Activated naive CD8-positive, alpha-beta T cell treated with anti-CD3 and anti-CD28 coated beads, Interleukin-2, amount 50 U/mL, for 24 hours (primary cell): ENCODE results near the gene TFCP2L1.
A peak's percentile ranks its signal among the peaks of the same experiment; 100 is the strongest.

ENCODE experiments used
- ATAC-seq: fragments of 150-1000 bp; cut with Tn5 transposase; one replicate; pipeline ENCODE4 v1.10.0; 2021
- DNase-seq: peaks from one replicate; pipeline ENCODE4 v3.0.0; 2021
- H3K27ac Mint-ChIP-seq: one replicate; pipeline ENCODE4 v1.8.0; 2021; ENCODE audit warnings: mild to moderate bottlenecking, mixed read lengths
- H3K27me3 Mint-ChIP-seq: one replicate; pipeline ENCODE4 v1.8.0; 2021; ENCODE audit warnings: mixed read lengths
- H3K36me3 Mint-ChIP-seq: one replicate; pipeline ENCODE4 v1.8.0; 2021; ENCODE audit warnings: low read depth, mixed read lengths
- H3K4me1 Mint-ChIP-seq: one replicate; pipeline ENCODE4 v1.8.0; 2021; ENCODE audit warnings: mixed read lengths
- H3K4me3 Mint-ChIP-seq: one replicate; pipeline ENCODE4 v1.8.0; 2021; ENCODE audit warnings: mild to moderate bottlenecking, moderate library complexity, mixed read lengths
- H3K9me3 Mint-ChIP-seq: one replicate; pipeline ENCODE4 v1.8.0; 2021; ENCODE audit warnings: mixed read lengths

TFCP2L1 gene

GRCh38 chr2:121186261-121186660 is 98.7 kb downstream of the TFCP2L1 start:
- Mint-ChIP-seq H3K4me3 (no peak overlapping the region), H3K4me1 (no peaks in the 10 kb centered on the region), H3K27ac (no peak overlapping the region), H3K36me3 (no peaks in the 10 kb centered on the region), H3K27me3 (no peaks in the 10 kb centered on the region), H3K9me3 (no peaks in the 10 kb centered on the region)
- no peak for ATAC-seq
- DNase-seq = no peak

GRCh38 chr2:121185571-121186074 is 99.4 kb downstream of the TFCP2L1 start:
- H3K9me3 Mint-ChIP-seq = no peaks in the 10 kb centered on the region
- no peaks in the 10 kb centered on the region for H3K36me3 Mint-ChIP-seq
- no peak for DNase-seq
- H3K4me3 Mint-ChIP-seq = no peak overlapping the region
- H3K4me1 Mint-ChIP-seq = no peaks in the 10 kb centered on the region
- H3K27ac Mint-ChIP-seq = no peak overlapping the region
- no peak for ATAC-seq
- H3K27me3 Mint-ChIP-seq = no peaks in the 10 kb centered on the region

GRCh38 chr2:121185111-121185510 is 99.9 kb downstream of the TFCP2L1 start:
- Mint-ChIP-seq H3K27ac (no peak overlapping the region), H3K4me1 (no peaks in the 10 kb centered on the region), H3K36me3 (no peaks in the 10 kb centered on the region), H3K4me3 (no peak overlapping the region), H3K9me3 (no peaks in the 10 kb centered on the region), H3K27me3 (no peaks in the 10 kb centered on the region)
- DNase-seq (no peak), ATAC-seq (no peak)

- H3K9me3 Mint-ChIP-seq = no peaks in the 10 kb centered on the region
These were observed 100.6 kb downstream of the TFCP2L1 start for GRCh38 chr2:121184248-121184862.

GRCh38 chr2:121182520-121182919 is 102.5 kb downstream of the TFCP2L1 start:
- DNase-seq (no peak), ATAC-seq (no peak)
- Mint-ChIP-seq H3K36me3 (no peaks in the 10 kb centered on the region), H3K4me3 (no peak overlapping the region), H3K27me3 (peaks cover 3% of the 10 kb centered on the region), H3K27ac (no peak overlapping the region), H3K9me3 (no peaks in the 10 kb centered on the region), H3K4me1 (no peaks in the 10 kb centered on the region)

More at GRCh38 chr2:121184248-121184862, 100.6 kb downstream of the TFCP2L1 start:
- Mint-ChIP-seq H3K27ac (no peak overlapping the region), H3K4me3 (no peak overlapping the region), H3K27me3 (no peaks in the 10 kb centered on the region), H3K36me3 (no peaks in the 10 kb centered on the region), H3K4me1 (no peaks in the 10 kb centered on the region)
- no peak for ATAC-seq
- no peak for DNase-seq

GRCh38 chr2:121179467-121179866 is 105.5 kb downstream of the TFCP2L1 start:
- peaks cover 3% of the 10 kb centered on the region for H3K27me3 Mint-ChIP-seq
- H3K4me1 Mint-ChIP-seq = no peaks in the 10 kb centered on the region
- no peak overlapping the region for H3K27ac Mint-ChIP-seq
- H3K36me3 Mint-ChIP-seq = no peaks in the 10 kb centered on the region
- ATAC-seq = no peak
- no peak for DNase-seq
- no peak overlapping the region for H3K4me3 Mint-ChIP-seq
- no peaks in the 10 kb centered on the region for H3K9me3 Mint-ChIP-seq

GRCh38 chr2:121178730-121179129 is 106.3 kb downstream of the TFCP2L1 start:
- Mint-ChIP-seq H3K27ac (no peak overlapping the region), H3K27me3 (peaks cover 3% of the 10 kb centered on the region)
- no peak for ATAC-seq

GRCh38 chr2:121177896-121178295 is 107.1 kb downstream of the TFCP2L1 start:
- ATAC-seq (no peak), DNase-seq (no peak)
- Mint-ChIP-seq H3K4me1 (no peaks in the 10 kb centered on the region), H3K9me3 (no peaks in the 10 kb centered on the region), H3K36me3 (no peaks in the 10 kb centered on the region), H3K27ac (no peak overlapping the region), H3K27me3 (peaks cover 3% of the 10 kb centered on the region), H3K4me3 (no peak overlapping the region)

More at GRCh38 chr2:121178730-121179129, 106.3 kb downstream of the TFCP2L1 start:
- Mint-ChIP-seq H3K4me3 (no peak overlapping the region), H3K36me3 (no peaks in the 10 kb centered on the region), H3K9me3 (no peaks in the 10 kb centered on the region), H3K4me1 (no peaks in the 10 kb centered on the region)
- no peak for DNase-seq

- Mint-ChIP-seq H3K4me3 (no peak overlapping the region), H3K27ac (no peak overlapping the region), H3K27me3 (peaks cover 3% of the 10 kb centered on the region), H3K9me3 (peaks cover 10% of the 10 kb centered on the region), H3K4me1 (peaks cover 1% of the 10 kb centered on the region), H3K36me3 (no peaks in the 10 kb centered on the region)
- DNase-seq = no peak
- ATAC-seq = no peak
These were observed 109.7 kb downstream of the TFCP2L1 start for GRCh38 chr2:121175326-121175725.

GRCh38 chr2:121173806-121174205 is 111.2 kb downstream of the TFCP2L1 start:
- no peak for DNase-seq
- Mint-ChIP-seq H3K9me3 (peaks cover 14% of the 10 kb centered on the region), H3K4me3 (no peak overlapping the region), H3K36me3 (no peaks in the 10 kb centered on the region), H3K27me3 (no peaks in the 10 kb centered on the region), H3K27ac (no peak overlapping the region), H3K4me1 (peaks cover 1% of the 10 kb centered on the region)
- no peak for ATAC-seq

GRCh38 chr2:121173112-121173511 is 111.9 kb downstream of the TFCP2L1 start:
- no peak overlapping the region for H3K4me3 Mint-ChIP-seq
- H3K36me3 Mint-ChIP-seq = no peaks in the 10 kb centered on the region
- H3K4me1 Mint-ChIP-seq = peaks cover 1% of the 10 kb centered on the region
- no peaks in the 10 kb centered on the region for H3K27me3 Mint-ChIP-seq
- no peak for ATAC-seq
- DNase-seq = no peak
- peaks cover 14% of the 10 kb centered on the region for H3K9me3 Mint-ChIP-seq
- no peak overlapping the region for H3K27ac Mint-ChIP-seq

- Mint-ChIP-seq H3K4me3 (no peak overlapping the region), H3K27me3 (no peaks in the 10 kb centered on the region)
These were observed 112.5 kb downstream of the TFCP2L1 start for GRCh38 chr2:121172456-121172855.

GRCh38 chr2:121171625-121172119 is 113.3 kb downstream of the TFCP2L1 start:
- no peaks in the 10 kb centered on the region for H3K36me3 Mint-ChIP-seq
- H3K9me3 Mint-ChIP-seq = peaks cover 14% of the 10 kb centered on the region
- no peak overlapping the region for H3K27ac Mint-ChIP-seq
- DNase-seq (no peak), ATAC-seq (peak; percentile 79)
- no peak overlapping the region for H3K4me3 Mint-ChIP-seq
- H3K27me3 Mint-ChIP-seq = no peaks in the 10 kb centered on the region
- H3K4me1 Mint-ChIP-seq = peaks cover 1% of the 10 kb centered on the region

More at GRCh38 chr2:121172456-121172855, 112.5 kb downstream of the TFCP2L1 start:
- peaks cover 14% of the 10 kb centered on the region for H3K9me3 Mint-ChIP-seq
- H3K4me1 Mint-ChIP-seq = peaks cover 1% of the 10 kb centered on the region
- no peak for DNase-seq
- H3K36me3 Mint-ChIP-seq = no peaks in the 10 kb centered on the region
- H3K27ac Mint-ChIP-seq = no peak overlapping the region
- ATAC-seq = no peak

GRCh38 chr2:121170577-121170976 is 114.4 kb downstream of the TFCP2L1 start:
- ATAC-seq (no peak), DNase-seq (no peak)
- H3K27ac Mint-ChIP-seq = no peak overlapping the region
- no peaks in the 10 kb centered on the region for H3K36me3 Mint-ChIP-seq
- no peak overlapping the region for H3K4me3 Mint-ChIP-seq
- no peaks in the 10 kb centered on the region for H3K27me3 Mint-ChIP-seq
- peaks cover 14% of the 10 kb centered on the region for H3K9me3 Mint-ChIP-seq
- H3K4me1 Mint-ChIP-seq = peaks cover 1% of the 10 kb centered on the region

- Mint-ChIP-seq H3K9me3 (peaks cover 24% of the 10 kb centered on the region), H3K27ac (no peak overlapping the region), H3K4me3 (no peak overlapping the region), H3K27me3 (no peaks in the 10 kb centered on the region), H3K36me3 (no peaks in the 10 kb centered on the region), H3K4me1 (peaks cover 1% of the 10 kb centered on the region)
- DNase-seq (no peak), ATAC-seq (no peak)
These were observed 117.6 kb downstream of the TFCP2L1 start for GRCh38 chr2:121167411-121167810.
